Mesenteric fat pad (tissue), 1 donor: ENCODE measurements around the gene LRIG1. TPM values are rescaled to one million over a fixed set of nuclear protein-coding genes. Genes with fewer than 3 reads are reported as not detected.

ENCODE experiments used
- DNase-seq: peaks from one replicate; pipeline ENCODE4 v3.0.0-alpha.2; 2020; ENCODE audit warnings: low spot score
- long read RNA-seq: library from polyadenylated mRNA; unstranded; transcript quantifications from one replicate; pipeline ENCODE4 v2.0.0, GENCODE V29; 2020
- total RNA-seq: library from RNA; stranded (reverse); fragmentation: NEBNext Ultra II Directional; extraction: Animal tissue kit (Norgen Biotek cat#: 25700); gene quantifications from one replicate; pipeline ENCODE4 v1.2.1, GENCODE V29; 2021
- donor health status: DM: yes; HTN: yes; CAD: no.

The LRIG1 gene
- 25.2 TPM for total RNA-seq
- long read RNA-seq, partial matches to known transcripts, result 24 of 26 reads
- long read RNA-seq, other reads (novel, unspliced or antisense), result 2 of 26 reads

- peak; percentile 100 for DNase-seq
These were observed at the start of gene LRIG1 for GRCh38 chr3:66500576-66501482. Gene LRIG1 (minus strand): TSS chr3:66501022. CDS start chr3:66500407, 615 bp downstream.

- DNase-seq, result no peak
These were observed 44.0 kb upstream of the LRIG1 start for GRCh38 chr3:66544619-66545429.

GRCh38 chr3:66542153-66542552 is 41.3 kb upstream of the LRIG1 start:
- no peak for DNase-seq

GRCh38 chr3:66539466-66539989 is 38.7 kb upstream of the LRIG1 start:
- DNase-seq, result no peak

- no peak for DNase-seq
These were observed 37.6 kb upstream of the LRIG1 start for GRCh38 chr3:66538390-66538789.

GRCh38 chr3:66537735-66538134 is 36.9 kb upstream of the LRIG1 start:
- DNase-seq, result no peak

GRCh38 chr3:66536791-66537190 is 36.0 kb upstream of the LRIG1 start:
- DNase-seq, result no peak

GRCh38 chr3:66534304-66534845 is 33.6 kb upstream of the LRIG1 start:
- no peak for DNase-seq

- DNase-seq, result no peak
These were observed 31.8 kb upstream of the LRIG1 start for GRCh38 chr3:66532613-66533012.

- no peak for DNase-seq
These were observed 31.4 kb upstream of the LRIG1 start for GRCh38 chr3:66532160-66532587.

GRCh38 chr3:66531256-66531655 is 30.4 kb upstream of the LRIG1 start:
- DNase-seq, result no peak

- DNase-seq, result no peak
These were observed 26.4 kb upstream of the LRIG1 start for GRCh38 chr3:66527246-66527645.

GRCh38 chr3:66525771-66526170 is 24.9 kb upstream of the LRIG1 start:
- DNase-seq, result no peak

GRCh38 chr3:66520724-66521123 is 19.9 kb upstream of the LRIG1 start:
- DNase-seq, result no peak

GRCh38 chr3:66518644-66519043 is 17.8 kb upstream of the LRIG1 start:
- no peak for DNase-seq

GRCh38 chr3:66518126-66518525 is 17.3 kb upstream of the LRIG1 start:
- DNase-seq, result no peak

- DNase-seq, result no peak
These were observed 16.4 kb upstream of the LRIG1 start for GRCh38 chr3:66517241-66517640.

- no peak for DNase-seq
These were observed 7.6 kb upstream of the LRIG1 start for GRCh38 chr3:66508461-66508860.

GRCh38 chr3:66507423-66508260 is 6.8 kb upstream of the LRIG1 start:
- no peak for DNase-seq

GRCh38 chr3:66506154-66506553 is 5.3 kb upstream of the LRIG1 start:
- no peak for DNase-seq
